Neural cell (in vitro differentiated cells): ENCODE measurements around the gene LRPPRC. TPM values are rescaled to one million over a fixed set of nuclear protein-coding genes. Genes with fewer than 3 reads are reported as not detected.

Experiments used
- H2AFZ ChIP-seq: fragments of 200-600, 300-800 bp; sonication (generic), shearing (Covaris generic); 2 replicates; pipeline ENCODE4 v1.6.0; 2014; ENCODE audit warnings: low read depth, mild to moderate bottlenecking, antibody characterized with exemption, low read length, moderate library complexity
- H3F3A ChIP-seq: fragments of 200-600 bp; shearing (Covaris generic); 2 replicates; pipeline ENCODE4 v1.6.1; 2016; ENCODE audit warnings: mild to moderate bottlenecking, moderate library complexity, mixed read lengths, antibody characterized with exemption, low read length; ENCODE audit not compliant: insufficient read depth, poor library complexity, severe bottlenecking
- H3K27ac ChIP-seq: fragments of 200-600, 300-800 bp; sonication (generic), shearing (Covaris generic); 2 replicates; pipeline ENCODE4 v1.5.1; 2014; ENCODE audit warnings: mild to moderate bottlenecking, low read length, moderate library complexity
- H3K27me3 ChIP-seq: fragments of 300-800, 200-600 bp; sonication (generic), shearing (Covaris generic); 2 replicates; pipeline ENCODE4 v1.6.0; 2014; ENCODE audit warnings: mild to moderate bottlenecking, low read depth, low read length, moderate library complexity; ENCODE audit not compliant: insufficient read depth
- H3K36me3 ChIP-seq: fragments of 300-800, 200-600 bp; sonication (generic), shearing (Covaris generic); 2 replicates; pipeline ENCODE4 v1.5.1; 2014; ENCODE audit warnings: mild to moderate bottlenecking, antibody characterized with exemption, low read length, moderate library complexity; ENCODE audit not compliant: insufficient read depth
- H3K4me2 ChIP-seq: fragments of 300-800, 200-600 bp; sonication (generic), shearing (Covaris generic); 2 replicates; pipeline ENCODE4 v1.6.0; 2014; ENCODE audit warnings: mild to moderate bottlenecking, low read length
- H3K4me3 ChIP-seq: fragments of 300-800, 200-600 bp; sonication (generic), shearing (Covaris generic); 2 replicates; pipeline ENCODE4 v1.5.1; 2014; ENCODE audit warnings: mild to moderate bottlenecking, low read length, moderate library complexity
- H3K79me2 ChIP-seq: fragments of 200-600 bp; shearing (Covaris generic); replicated peaks from 2 replicates; pipeline ENCODE4 v1.6.0; 2014; ENCODE audit warnings: mild to moderate bottlenecking, low read length, moderate library complexity; ENCODE audit not compliant: insufficient read depth
- H3K9ac ChIP-seq: fragments of 300-800, 200-600 bp; sonication (generic), shearing (Covaris generic); 2 replicates; pipeline ENCODE4 v1.6.1; 2016; ENCODE audit warnings: mild to moderate bottlenecking, low read length, mixed read lengths
- H3K9me2 ChIP-seq: fragments of 200-600 bp; shearing (Covaris generic); 2 replicates; pipeline ENCODE4 v1.6.1; 2016; ENCODE audit warnings: mild to moderate bottlenecking, low read length, mixed read lengths; ENCODE audit not compliant: insufficient read depth
- H3K9me3 ChIP-seq: fragments of 200-600, 300-800 bp; sonication (generic), shearing (Covaris generic); 2 replicates; pipeline ENCODE4 v1.6.1; 2016; ENCODE audit warnings: mild to moderate bottlenecking, mixed run types, low read length, moderate library complexity, mixed read lengths
- H4K20me1 ChIP-seq: fragments of 200-600 bp; shearing (Covaris generic); 2 replicates; pipeline ENCODE4 v1.6.1; 2016; ENCODE audit warnings: mild to moderate bottlenecking, mixed run types; ENCODE audit not compliant: insufficient read depth
- EP300 ChIP-seq: fragments of 450-650 bp; conservative IDR thresholded peaks from 2 replicates; pipeline ENCODE4 v1.6.1; 2014; ENCODE audit warnings: antibody characterized with exemption, mild to moderate bottlenecking, moderate library complexity; ENCODE audit not compliant: poor library complexity, severe bottlenecking
- EZH2 ChIP-seq: fragments of 200-600, 300-800 bp; shearing (Covaris generic), sonication (generic); IDR thresholded peaks from 2 replicates; pipeline ENCODE4 v1.6.1; 2014; ENCODE audit warnings: antibody characterized with exemption, low read length, borderline replicate concordance, mild to moderate bottlenecking; ENCODE audit not compliant: insufficient read depth, poor library complexity, severe bottlenecking
- MXI1 ChIP-seq: fragments of 450-650 bp; conservative IDR thresholded peaks from 2 replicates; pipeline ENCODE4 v1.6.1; 2014; ENCODE audit warnings: antibody characterized with exemption, mild to moderate bottlenecking; ENCODE audit not compliant: poor library complexity, severe bottlenecking
- POLR2AphosphoS5 ChIP-seq: IDR thresholded peaks from 2 replicates; pipeline ENCODE4 v1.6.1; 2012
- RAD21 ChIP-seq: fragments of 450-650 bp; conservative IDR thresholded peaks from 2 replicates; pipeline ENCODE4 v1.6.1; 2014; ENCODE audit warnings: antibody characterized with exemption, mild to moderate bottlenecking, moderate library complexity
- SMC3 ChIP-seq: fragments of 450-650 bp; conservative IDR thresholded peaks from 2 replicates; pipeline ENCODE4 v1.6.1; 2014; ENCODE audit warnings: antibody characterized with exemption, mild to moderate bottlenecking, moderate library complexity; ENCODE audit not compliant: poor library complexity
- TAF1 ChIP-seq: IDR thresholded peaks from 2 replicates; pipeline ENCODE4 v1.6.1; 2012; ENCODE audit warnings: low read depth
- polyA plus RNA-seq: library from polyadenylated mRNA; depleted of rRNA; stranded (reverse); fragments of >200 nt; gene quantifications from 2 replicates; pipeline ENCODE4 v1.2.3, GENCODE V29; 2014
- TF ChIP-seq, protein P1 (sequence below): fragments of 450-650 bp; IDR thresholded peaks from 2 replicates; pipeline ENCODE4 v1.5.1; 2014; ENCODE audit warnings: antibody characterized with exemption, mild to moderate bottlenecking, moderate library complexity; ENCODE audit not compliant: poor library complexity, severe bottlenecking
- TF ChIP-seq, protein P2 (sequence below): IDR thresholded peaks from 2 replicates; pipeline ENCODE4 v1.6.1; 2012; ENCODE audit warnings: borderline replicate concordance

LRPPRC gene
- polyA plus RNA-seq, 1 donor from 2014 or later, result 63.1 TPM

GRCh38 chr2:43851011-43851980 lies 144.5 kb downstream of the LRPPRC start:
- Histone ChIP-seq H3K27me3 (peaks cover under 1% of the 10 kb centered on the region), H3K9ac (no peak overlapping the region), H3F3A (no peaks in the 10 kb centered on the region), H3K4me3 (no peak overlapping the region), H4K20me1 (no peaks in the 10 kb centered on the region), H2AFZ (no peak overlapping the region), H3K9me3 (no peaks in the 10 kb centered on the region), H3K36me3 (no peaks in the 10 kb centered on the region), H3K79me2 (no peaks in the 10 kb centered on the region), H3K9me2 (no peaks in the 10 kb centered on the region), H3K27ac (no peak overlapping the region), H3K4me2 (no peak overlapping the region)
- TF ChIP-seq POLR2AphosphoS5, result no peak
- TF ChIP-seq, protein P1, sequence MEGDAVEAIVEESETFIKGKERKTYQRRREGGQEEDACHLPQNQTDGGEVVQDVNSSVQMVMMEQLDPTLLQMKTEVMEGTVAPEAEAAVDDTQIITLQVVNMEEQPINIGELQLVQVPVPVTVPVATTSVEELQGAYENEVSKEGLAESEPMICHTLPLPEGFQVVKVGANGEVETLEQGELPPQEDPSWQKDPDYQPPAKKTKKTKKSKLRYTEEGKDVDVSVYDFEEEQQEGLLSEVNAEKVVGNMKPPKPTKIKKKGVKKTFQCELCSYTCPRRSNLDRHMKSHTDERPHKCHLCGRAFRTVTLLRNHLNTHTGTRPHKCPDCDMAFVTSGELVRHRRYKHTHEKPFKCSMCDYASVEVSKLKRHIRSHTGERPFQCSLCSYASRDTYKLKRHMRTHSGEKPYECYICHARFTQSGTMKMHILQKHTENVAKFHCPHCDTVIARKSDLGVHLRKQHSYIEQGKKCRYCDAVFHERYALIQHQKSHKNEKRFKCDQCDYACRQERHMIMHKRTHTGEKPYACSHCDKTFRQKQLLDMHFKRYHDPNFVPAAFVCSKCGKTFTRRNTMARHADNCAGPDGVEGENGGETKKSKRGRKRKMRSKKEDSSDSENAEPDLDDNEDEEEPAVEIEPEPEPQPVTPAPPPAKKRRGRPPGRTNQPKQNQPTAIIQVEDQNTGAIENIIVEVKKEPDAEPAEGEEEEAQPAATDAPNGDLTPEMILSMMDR, result no peak
- TF ChIP-seq, protein P2, sequence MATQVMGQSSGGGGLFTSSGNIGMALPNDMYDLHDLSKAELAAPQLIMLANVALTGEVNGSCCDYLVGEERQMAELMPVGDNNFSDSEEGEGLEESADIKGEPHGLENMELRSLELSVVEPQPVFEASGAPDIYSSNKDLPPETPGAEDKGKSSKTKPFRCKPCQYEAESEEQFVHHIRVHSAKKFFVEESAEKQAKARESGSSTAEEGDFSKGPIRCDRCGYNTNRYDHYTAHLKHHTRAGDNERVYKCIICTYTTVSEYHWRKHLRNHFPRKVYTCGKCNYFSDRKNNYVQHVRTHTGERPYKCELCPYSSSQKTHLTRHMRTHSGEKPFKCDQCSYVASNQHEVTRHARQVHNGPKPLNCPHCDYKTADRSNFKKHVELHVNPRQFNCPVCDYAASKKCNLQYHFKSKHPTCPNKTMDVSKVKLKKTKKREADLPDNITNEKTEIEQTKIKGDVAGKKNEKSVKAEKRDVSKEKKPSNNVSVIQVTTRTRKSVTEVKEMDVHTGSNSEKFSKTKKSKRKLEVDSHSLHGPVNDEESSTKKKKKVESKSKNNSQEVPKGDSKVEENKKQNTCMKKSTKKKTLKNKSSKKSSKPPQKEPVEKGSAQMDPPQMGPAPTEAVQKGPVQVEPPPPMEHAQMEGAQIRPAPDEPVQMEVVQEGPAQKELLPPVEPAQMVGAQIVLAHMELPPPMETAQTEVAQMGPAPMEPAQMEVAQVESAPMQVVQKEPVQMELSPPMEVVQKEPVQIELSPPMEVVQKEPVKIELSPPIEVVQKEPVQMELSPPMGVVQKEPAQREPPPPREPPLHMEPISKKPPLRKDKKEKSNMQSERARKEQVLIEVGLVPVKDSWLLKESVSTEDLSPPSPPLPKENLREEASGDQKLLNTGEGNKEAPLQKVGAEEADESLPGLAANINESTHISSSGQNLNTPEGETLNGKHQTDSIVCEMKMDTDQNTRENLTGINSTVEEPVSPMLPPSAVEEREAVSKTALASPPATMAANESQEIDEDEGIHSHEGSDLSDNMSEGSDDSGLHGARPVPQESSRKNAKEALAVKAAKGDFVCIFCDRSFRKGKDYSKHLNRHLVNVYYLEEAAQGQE, result no peak
- no peak for TF ChIP-seq EP300
- TF ChIP-seq EZH2, result no peak
- TF ChIP-seq MXI1, result no peak
- TF ChIP-seq RAD21, result no peak
- no peak for TF ChIP-seq TAF1
- TF ChIP-seq SMC3, result no peak

DNA sequence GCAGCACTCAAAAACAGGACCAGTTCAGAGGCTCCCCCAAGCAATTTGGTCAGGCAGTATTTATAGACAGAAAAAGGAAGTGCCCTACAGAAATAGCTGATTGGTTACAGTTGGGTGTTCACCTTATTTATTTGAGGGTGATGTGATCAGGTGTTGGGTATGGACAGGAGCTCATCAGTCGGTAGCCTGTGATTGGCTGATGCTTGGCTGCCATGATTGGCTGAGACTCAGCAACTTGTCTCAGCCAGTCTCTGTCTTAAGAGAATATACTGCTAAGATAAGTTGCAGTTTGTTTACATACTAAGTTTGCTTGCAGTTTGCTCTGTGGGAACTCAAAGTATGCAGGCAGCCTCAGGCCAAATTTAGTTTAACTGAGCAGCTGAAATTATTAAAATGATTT lies 147.6 kb downstream of the LRPPRC start:
- Histone ChIP-seq H4K20me1 (no peaks in the 10 kb centered on the region), H3K9me3 (no peaks in the 10 kb centered on the region), H3K36me3 (no peaks in the 10 kb centered on the region), H3K27me3 (no peaks in the 10 kb centered on the region), H3F3A (no peaks in the 10 kb centered on the region), H3K9me2 (no peaks in the 10 kb centered on the region), H2AFZ (no peak overlapping the region), H3K4me3 (no peak overlapping the region), H3K9ac (no peak overlapping the region), H3K79me2 (no peaks in the 10 kb centered on the region), H3K4me2 (no peak overlapping the region), H3K27ac (no peak overlapping the region)
- TF ChIP-seq POLR2AphosphoS5, result no peak
- TF ChIP-seq, protein P2, result no peak
